Mesothelial cell of epicardium (in vitro differentiated cells): Measurements from ENCODE around the gene RAD51B. TPM values are rescaled to one million over a fixed set of nuclear protein-coding genes. Genes with fewer than 3 reads are reported as not detected.

Source experiments
- DNase-seq, 2 experiments: peaks; one replicate each; pipeline ENCODE4 v3.0.0; 2021; ENCODE audit warnings: low spot score in 2 of 2; ENCODE audit not compliant: unreplicated experiment in 2 of 2
- H3K27ac Mint-ChIP-seq: 2 replicates; pipeline ENCODE4 v1.8.0; 2021; ENCODE audit warnings: mixed read lengths
- H3K27me3 Mint-ChIP-seq: 2 replicates; pipeline ENCODE4 v1.8.0; 2021; ENCODE audit warnings: low read depth, mixed read lengths
- H3K36me3 Mint-ChIP-seq: 2 replicates; pipeline ENCODE4 v1.8.0; 2021; ENCODE audit warnings: mixed read lengths
- H3K4me1 Mint-ChIP-seq: 2 replicates; pipeline ENCODE4 v1.8.0; 2021; ENCODE audit warnings: mixed read lengths
- H3K4me3 Mint-ChIP-seq: 2 replicates; pipeline ENCODE4 v1.8.0; 2021; ENCODE audit warnings: mild to moderate bottlenecking, moderate library complexity, mixed read lengths
- H3K9me3 Mint-ChIP-seq: 2 replicates; pipeline ENCODE4 v1.8.0; 2021; ENCODE audit warnings: mixed read lengths
- CTCF ChIP-seq: fragments of 200-600 bp; sonication (generic); IDR thresholded peaks from one replicate; pipeline ENCODE4 v1.5.0; 2021; ENCODE audit warnings: antibody characterized with exemption; ENCODE audit not compliant: unreplicated experiment
- total RNA-seq: library from RNA; stranded (reverse); gene quantifications from 3 replicates; pipeline ENCODE4 v1.2.1, GENCODE V29; 2021

Gene RAD51B
- total RNA-seq, 1 donor from 2014 or later: 34.7 TPM

DNA sequence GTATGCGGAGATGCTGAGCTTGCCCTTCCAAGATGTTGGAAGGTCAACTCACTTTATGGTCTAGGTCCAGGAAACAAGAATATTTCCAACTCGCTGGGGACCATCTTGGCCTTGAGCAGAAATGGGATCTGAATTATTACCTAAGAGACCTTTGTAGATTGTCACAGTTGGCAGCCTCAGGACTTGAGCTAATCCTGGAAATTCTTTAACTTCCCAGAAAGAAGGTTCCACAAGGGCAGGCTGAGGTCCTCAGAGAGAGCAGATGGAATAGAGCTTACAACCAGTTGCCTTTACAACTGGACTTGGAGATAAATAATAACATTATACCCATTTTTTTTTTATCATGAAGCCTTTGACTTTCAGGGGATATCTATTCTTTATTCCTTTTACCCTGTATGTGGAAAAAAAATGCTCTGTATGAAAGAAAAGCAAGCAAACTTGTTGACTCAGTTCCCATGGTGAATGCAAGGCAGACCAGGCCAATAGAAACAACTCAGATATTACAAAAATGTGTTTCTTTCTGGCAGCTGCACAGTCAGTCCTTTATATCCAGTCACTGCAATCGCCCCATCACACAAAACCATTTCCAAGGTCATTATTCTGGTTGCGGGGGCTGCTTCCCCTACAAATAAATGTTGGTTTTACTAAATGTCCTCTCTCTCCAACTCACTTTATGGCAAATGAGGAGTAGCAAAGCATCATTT is 571.9 kb downstream of the RAD51B start:
- TF ChIP-seq CTCF: no peak
- H3K4me1 Mint-ChIP-seq: peaks cover 69% of the 10 kb centered on the region
- H3K36me3 Mint-ChIP-seq: peaks cover 2% of the 10 kb centered on the region
- H3K27ac Mint-ChIP-seq: peak overlapping the region; percentile 77
- H3K4me3 Mint-ChIP-seq: no peak overlapping the region
- DNase-seq: no peak
- no peaks in the 10 kb centered on the region for H3K27me3 Mint-ChIP-seq
- peaks cover 3% of the 10 kb centered on the region for H3K9me3 Mint-ChIP-seq

DNA sequence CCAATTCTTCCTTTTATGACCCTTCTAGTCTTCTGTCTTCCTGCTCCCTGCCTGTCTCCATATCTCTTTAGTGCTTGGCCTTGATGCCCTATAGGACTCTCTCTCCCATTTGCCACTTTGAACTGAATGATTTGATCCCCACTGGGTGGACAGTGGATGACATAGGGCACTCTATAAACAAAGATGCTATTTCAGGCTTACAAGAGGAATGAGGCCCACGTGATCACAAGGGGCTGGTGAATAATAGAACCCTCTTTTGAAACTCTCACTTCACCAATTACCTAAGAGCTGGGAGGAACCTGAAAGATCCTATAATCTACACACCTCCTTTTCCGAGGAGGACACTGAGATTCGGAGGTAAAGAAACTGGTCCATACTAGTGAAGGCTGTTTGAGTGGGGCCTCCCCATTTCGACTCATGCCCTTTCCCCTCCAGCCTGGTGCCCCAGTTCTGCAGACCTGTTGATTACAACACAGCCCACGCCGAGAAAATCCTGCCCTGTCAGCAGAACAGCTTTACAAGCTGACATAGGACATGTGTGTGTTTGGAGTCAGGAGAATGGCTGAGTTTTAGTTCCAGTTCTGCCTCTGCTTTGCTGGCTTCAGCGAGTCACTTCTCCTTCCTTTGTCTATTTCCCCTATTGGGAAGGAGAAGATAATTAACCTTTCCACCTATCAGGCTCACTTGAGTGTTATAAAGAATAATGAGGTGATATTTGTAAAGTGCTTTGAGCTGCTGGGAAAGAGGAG is 573.0 kb downstream of the RAD51B start:
- TF ChIP-seq CTCF: no peak
- peaks cover 3% of the 10 kb centered on the region for H3K9me3 Mint-ChIP-seq
- peak overlapping the region; percentile 90 for H3K27ac Mint-ChIP-seq
- DNase-seq: no peak
- no peaks in the 10 kb centered on the region for H3K27me3 Mint-ChIP-seq
- peaks cover 69% of the 10 kb centered on the region for H3K4me1 Mint-ChIP-seq
- H3K36me3 Mint-ChIP-seq: peaks cover 2% of the 10 kb centered on the region
- H3K4me3 Mint-ChIP-seq: no peak overlapping the region

DNA sequence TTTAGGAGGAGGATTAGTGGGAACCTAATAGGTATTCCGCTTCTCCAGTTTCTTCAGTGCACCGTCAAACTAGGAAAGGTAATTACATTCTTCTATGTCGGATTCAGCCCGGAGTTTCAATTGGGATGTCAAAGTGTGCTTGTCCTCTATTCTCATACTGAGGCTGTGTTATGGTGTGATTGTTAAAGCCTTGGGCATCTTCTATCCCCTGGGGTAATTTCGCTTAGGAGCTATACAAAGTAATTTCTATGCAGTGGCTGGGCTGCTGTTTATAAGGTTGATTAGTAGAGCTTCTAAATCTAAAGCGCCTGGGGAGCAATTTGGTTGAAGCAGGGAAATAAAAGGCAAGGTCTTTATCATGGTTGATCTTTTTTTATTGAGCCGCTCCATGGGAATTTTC is 573.7 kb downstream of the RAD51B start:
- no peak for TF ChIP-seq CTCF
- no peak overlapping the region for H3K4me3 Mint-ChIP-seq
- H3K27ac Mint-ChIP-seq: peak overlapping the region; percentile 90
- H3K27me3 Mint-ChIP-seq: no peaks in the 10 kb centered on the region
- DNase-seq: no peak
- peaks cover 3% of the 10 kb centered on the region for H3K9me3 Mint-ChIP-seq
- H3K4me1 Mint-ChIP-seq: peaks cover 73% of the 10 kb centered on the region
- peaks cover 2% of the 10 kb centered on the region for H3K36me3 Mint-ChIP-seq

DNA sequence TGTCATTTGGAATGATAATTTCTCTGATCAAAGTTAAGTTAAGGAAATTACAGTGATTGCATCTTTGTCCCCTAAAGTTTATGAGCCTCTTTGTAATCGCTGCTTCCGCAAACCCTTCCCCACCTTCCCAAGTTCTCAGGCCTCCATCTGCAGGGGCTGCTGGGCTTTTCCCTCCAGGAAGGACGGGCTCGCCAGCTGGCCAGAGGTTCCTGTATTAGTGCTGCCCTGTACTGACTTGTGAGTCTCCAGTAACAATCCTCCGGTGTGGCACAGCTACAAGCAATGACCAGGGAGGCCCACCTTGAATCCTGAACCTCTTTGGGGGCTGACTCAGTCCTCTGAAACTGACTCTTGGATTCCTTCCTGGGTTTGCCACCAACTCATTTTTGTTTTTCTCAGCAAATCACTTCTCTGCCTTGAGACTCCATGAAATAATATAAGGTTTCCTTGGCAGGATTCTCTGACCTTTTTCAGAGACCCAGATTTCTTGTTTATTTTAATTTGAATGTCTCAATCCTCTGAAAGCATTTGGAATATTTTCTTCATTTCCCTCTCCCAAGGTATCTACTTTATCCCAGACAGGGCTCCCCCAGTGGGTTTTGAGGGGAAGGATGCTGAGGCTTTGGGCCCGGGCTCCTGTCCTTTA is 574.7 kb downstream of the RAD51B start:
- Mint-ChIP-seq H3K27ac (peak overlapping the region; percentile 90), H3K36me3 (peaks cover 2% of the 10 kb centered on the region), H3K4me3 (no peak overlapping the region), H3K9me3 (peaks cover 3% of the 10 kb centered on the region), H3K27me3 (no peaks in the 10 kb centered on the region), H3K4me1 (peaks cover 75% of the 10 kb centered on the region)
- no peak for TF ChIP-seq CTCF
- no peak for DNase-seq

DNA sequence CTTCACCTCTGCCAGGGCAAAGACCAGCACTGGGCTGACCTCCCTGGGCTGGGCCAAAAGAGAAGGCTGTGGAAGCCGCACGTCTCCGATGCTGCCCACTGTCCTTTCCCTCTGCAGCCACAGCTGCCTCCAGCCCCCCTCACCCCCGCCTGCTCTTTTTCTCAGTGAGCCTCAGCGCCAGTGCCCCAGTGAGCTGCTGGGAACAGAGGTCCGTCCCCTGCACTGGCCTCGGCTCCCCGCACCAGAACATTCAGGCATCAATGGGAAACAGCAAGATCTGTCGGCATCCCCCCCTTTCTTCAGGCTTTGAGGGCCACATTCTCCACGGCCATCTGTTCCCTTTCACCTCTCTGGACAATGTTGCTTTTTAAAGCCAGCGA is 575.2 kb downstream of the RAD51B start:
- H3K9me3 Mint-ChIP-seq: peaks cover 3% of the 10 kb centered on the region
- H3K4me1 Mint-ChIP-seq: peaks cover 77% of the 10 kb centered on the region
- TF ChIP-seq CTCF: no peak
- no peak for DNase-seq
- H3K27me3 Mint-ChIP-seq: no peaks in the 10 kb centered on the region
- peak overlapping the region; percentile 90 for H3K27ac Mint-ChIP-seq
- H3K4me3 Mint-ChIP-seq: no peak overlapping the region
- peaks cover 2% of the 10 kb centered on the region for H3K36me3 Mint-ChIP-seq
